GM03348 (cell line): ENCODE measurements around the gene SHC2.
"Not testable (repeated sequence)": the region's sequence is repeated elsewhere in the genome, so short reads cannot be mapped to it uniquely, and the experiment has no call there.

Experiments used
- DNase-seq: peaks from one replicate; pipeline ENCODE4 v3.0.0; 2012; ENCODE audit warnings: low spot score

The SHC2 gene

DNA sequence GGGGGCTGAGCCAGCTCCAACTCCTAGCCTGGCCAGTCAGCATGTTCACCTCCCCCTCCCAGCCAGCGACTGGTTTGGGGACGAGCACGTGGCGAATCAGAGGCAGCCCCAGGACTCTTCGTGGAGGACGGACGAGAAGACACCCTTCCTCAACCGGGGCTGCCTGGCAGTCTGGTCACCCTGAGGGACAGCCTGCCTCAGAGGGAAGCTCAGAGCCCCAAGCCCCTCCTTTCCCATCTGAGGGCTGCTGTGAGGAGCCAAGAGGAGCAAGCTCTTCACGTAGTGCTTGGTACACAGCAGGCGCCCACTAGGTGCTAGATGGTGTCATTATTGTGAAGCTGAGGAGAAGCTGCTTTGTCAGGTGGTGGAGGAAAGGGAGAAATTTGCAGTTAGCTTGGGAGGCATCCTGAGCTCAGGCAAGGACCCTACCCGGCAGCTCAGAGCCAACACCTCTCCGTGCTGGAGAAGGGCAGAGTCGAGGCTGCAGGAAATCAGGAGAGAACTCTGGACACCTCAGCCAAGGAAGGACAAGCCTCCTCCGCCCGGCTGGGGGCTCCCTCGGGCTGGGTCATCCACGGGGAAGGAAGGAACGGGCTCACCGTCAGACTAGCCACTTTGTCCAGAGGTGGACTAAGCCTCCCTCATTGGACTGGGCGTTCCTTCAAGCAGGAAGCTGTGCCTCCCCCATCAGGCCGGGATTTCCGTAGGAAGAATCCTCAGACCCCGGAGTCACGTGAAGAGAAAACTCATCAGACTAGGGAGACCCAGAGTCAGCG is 37.0 kb downstream of the SHC2 start:
- no peak for DNase-seq

DNA sequence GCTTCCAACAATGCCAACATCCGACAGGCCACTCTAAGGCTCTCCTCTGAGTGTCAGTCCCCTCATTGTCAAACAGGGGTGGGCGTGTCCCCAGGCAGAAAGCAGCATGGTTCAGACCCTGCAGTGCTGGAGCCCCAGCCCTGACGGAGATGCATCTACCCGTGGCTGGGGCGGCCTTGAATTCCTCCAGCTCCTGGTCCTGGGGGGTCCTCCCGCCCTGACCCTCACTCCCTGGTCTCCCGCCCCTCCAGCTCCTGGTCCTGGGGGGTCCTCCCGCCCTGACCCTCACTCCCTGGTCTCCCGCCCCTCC is 38.0 kb downstream of the SHC2 start:
- DNase-seq = not testable (repeated sequence)

DNA sequence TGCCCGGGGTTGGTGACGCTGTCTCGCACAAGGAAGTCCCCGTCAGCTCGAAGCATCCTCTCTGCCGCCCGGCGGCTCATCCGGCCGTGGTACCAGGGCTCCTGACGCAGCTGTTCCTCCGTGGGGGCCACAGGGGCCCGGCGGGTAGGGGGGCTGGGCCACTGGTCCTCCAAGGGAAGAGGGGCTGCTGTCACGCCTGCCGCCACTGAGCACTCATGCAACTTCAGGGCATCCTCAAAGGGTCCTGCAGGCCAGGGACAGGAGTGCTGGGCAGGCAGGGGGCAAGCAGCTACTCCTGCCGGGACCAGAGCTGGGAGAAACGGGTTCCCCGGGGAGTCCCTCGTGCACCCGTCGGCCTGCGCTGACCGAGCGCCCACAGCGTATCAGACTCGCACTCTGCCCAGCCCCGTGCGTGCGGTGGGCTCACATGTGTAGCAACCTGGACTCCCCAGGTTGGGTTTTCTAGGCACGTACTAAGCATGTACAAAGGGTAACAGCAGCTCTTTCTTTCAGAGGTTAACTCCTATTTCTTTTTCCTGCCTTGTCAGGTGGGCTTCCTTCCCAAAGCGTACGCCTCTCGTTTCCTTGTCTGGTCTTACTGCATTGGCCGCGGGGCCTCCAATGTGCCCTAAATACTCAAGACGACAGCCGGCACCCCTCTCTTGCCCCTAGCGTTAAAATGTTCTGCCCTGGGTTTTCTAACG is 38.5 kb downstream of the SHC2 start:
- DNase-seq = no peak

DNA sequence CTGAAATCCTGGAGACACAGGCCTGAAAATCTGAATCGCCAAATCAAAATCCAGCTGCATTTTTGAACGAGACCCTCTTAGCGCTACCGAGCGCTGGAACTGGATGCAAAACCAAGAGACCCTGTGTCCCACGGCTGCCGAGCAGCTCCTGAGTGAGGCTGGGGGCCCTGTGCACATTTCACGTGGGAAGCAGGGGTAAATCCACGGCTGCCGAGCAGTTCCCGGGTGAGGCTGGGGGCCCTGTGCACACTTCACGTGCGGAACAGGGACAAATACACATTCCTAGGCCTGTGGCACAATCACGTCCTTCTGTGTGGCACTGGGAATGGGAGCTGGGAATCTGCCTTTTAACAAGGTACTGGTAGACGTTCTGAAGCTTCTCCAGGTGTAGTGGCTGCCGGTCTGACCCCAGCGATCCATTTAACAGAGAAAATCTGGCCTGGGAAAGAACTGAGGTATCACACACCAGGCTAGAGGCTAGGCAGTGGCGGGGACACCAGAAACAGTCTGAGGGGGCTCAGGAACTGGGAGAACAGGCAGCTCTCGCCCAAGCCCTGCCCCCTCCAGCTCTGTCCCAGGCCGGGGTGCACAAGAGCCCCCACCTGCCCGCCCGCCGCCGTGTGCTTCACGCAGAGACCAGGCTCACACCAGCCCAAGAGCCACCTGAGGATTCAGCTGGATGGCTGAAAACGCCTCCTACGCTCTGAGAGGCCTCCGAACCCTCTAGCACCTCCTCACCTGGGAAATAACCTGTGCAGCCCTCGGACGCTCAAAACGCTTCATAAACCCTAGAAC is 40.9 kb downstream of the SHC2 start:
- no peak for DNase-seq

DNA sequence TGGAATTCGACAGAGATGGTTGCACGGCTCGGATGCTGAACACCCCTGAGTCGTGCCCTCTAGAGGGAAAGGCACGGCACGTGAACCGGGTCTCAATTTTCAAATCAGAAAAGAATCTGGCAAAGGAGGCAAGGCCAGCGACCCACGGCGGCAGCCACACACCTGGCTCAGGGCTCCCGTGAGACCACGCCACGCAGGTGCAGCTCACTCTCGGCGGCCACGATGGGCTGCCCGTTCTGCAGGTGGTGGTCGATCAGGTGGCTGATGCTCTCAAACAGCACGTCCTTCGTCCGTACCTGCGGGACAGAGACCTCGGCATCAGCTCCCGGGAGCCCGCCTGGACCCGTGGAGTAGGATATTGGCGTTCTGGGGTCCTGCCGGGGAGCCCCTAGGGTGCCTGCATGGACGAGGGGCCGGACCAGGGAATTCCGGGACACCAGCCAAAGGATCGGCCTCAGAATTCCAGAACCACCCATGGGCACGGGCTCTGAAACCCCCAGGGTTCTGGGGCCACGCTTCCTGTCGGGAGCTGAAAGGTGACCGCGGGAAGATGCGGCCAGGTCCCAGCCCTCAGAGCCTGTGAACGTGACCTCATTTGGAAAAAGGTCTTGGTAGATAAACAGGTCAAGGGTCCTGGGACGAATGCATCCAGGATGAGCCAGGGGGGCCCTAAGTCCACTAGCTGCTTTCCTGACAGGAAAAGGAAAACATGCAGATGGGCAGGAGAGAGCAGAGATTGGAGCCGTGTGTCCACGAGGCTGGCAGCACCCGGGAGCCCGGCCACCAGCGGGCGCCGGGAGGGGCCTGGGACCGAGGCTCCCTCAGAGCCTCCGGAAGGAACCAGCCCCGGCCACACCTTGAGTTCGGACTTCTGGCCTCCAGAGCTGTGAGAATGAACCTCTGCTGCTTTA is 41.8 kb downstream of the SHC2 start:
- no peak for DNase-seq

DNA sequence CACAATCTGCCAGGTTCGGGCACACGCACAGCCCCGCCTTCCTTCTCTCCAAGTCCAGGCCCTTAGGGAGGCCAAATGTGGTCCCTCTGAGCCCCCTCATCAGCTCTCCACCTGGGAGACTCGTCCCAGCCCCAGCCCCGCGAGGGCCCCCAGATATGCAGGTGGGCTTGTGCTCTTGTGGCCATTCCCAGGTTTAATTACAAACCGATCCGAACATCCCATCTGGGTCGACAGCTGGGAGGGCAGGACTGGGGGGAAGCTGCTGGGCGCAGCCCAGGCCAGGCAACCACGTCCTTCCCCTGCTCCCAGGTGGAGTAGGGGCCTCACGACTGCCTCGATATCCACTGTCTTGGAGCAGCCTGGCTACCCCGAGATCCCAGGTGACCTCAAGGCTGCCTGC is 44.4 kb downstream of the SHC2 start:
- no peak for DNase-seq

DNA sequence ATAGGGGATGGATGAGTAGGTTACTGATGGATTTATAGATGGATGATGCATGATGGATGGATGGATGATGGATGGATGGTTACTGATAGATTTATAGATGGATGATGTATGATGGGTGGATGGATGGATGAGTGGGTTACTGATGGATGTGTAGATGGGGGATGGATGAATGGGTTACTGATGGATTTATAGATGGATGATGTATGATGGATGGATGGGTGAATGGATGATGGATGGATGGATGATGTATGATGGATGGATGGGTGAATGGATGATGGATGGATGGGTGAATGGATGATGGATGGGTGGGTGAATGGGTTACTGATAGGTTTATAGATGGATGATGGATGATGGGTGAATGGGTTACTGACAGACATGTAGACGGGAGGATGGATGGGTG is 45.5 kb downstream of the SHC2 start:
- no peak for DNase-seq

DNA sequence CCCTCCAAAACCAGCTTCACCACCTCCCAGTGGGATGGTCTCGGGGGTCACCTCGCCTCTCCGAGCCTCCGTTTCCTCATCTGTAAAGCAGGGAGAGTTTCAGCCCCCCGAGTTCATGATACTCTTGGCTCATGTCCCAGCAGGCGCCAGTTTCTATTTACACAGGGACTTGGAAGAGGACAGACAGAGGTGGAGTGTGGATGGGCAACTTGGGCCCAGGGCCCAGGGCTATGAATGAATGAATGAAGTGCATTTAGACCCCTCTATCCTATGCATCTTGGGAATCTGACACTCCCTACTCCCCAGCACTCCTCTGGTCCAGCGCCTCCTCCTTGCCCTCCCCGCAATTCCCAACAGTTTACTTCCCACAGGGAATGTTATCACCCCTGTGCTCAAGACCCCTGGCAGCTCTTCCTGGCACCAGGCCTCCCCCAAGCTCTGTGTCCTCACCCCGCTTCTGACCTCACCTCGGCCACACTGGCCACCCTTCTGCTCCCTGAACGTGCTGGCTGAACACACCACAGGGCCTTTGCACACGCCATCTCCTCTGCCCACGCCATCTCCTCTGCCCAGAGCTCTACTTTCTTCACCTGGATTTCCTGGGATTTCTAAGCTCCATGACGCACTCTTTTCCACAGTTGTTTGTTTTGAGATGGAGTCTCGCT is 46.9 kb downstream of the SHC2 start:
- no peak for DNase-seq

DNA sequence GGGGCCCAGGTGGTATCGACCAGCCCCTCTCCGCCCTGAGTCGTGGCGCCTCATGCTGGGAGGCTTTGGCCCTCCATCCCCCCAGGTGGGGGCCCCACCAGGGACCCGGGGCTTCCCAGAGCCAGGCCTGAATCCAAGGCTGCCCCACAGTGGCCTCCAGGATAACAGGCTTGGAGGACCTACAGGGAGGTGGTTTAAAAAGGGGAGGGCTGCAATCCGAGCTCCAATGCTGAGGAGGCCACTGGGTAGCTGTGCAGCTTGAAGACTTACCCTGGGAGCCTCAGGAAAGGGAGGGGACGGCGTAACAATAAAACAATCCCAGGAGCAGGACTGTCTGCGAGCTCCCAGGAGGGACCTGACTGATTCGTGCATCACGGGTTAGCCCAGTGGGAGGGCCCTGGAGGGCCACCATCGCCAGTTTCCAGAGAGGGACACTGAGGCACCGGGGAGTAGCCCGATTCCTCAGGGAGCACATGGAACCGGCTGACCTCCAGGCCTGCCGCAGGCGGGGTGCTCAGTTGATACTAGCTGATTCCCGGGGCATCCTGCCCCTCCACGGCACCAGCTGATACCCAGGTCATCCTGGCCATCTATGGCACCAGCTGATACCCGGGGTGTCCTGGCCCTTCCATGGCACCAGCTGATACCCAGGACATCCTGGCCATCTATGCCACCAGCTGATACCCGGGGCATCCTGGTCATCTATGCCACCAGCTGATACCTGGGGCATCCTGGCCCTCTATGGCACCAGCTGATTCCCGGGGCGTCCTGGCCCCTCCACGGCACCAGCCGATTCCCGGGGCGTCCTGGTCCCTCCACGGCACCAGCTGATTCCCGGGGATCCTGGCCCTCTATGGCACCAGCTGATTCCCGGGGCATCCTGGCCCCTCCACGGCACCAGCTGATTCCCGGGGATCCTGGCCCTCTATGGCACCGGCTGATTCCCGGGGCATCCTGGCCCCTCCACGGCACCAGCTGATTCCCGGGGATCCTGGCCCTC is 48.2 kb downstream of the SHC2 start:
- no peak for DNase-seq

DNA sequence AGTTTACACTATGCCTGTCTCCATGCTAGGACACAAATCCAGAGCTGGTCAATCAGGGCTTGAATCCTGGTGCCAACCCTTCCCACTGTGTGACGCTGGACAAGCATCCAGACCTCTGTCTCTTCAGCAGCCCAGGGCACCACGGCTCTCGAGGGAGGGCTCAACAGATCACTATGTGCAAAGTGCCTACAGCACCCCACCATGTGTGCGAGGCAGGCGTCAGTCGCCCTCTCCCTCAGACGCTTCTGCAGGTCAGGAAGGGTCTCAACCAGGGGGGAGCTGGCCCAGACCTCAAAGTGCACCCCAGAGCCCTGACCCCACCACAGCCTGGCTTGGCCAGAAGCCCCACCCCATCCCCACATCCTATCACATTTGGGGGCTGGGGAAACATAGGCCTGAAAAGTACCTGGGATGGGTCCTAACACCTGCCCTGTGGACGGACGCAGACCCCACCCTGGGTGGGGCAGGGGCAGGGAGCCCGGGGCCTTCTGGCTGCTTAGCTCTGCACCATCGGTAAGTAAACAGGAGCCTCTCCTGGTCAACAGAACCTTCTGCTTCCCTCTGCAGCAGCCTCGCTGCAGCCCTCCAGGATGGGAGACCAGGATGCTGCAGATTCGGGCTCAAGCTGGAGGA is 49.0 kb downstream of the SHC2 start:
- DNase-seq = no peak

DNA sequence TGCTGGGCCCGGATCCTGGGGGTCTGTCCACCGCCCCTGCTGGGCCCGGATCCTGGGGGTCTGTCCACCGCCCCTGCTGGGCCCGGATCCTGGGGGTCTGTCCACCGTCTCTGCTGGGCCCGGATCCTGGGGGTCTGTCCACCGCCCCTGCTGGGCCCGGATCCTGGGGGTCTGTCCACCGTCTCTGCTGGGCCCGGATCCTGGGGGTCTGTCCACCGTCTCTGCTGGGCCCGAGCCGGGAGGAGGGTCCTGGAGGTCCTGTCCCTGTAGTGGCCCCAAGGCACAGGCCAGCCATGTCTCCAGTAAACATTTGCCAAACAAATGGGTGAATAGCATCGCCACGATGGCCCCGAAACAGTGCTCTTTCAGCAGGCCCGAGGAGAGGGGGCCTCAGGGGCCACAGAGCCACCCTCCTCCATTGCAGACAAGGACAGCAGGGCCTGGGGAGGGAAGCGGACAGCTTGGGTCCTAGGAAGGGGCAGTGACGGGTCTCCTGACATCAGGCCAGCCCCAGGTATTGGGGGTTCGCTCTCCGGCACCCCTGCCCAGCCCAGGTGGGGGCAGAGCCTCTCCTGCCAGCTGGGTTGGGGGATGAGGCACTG is 49.6 kb downstream of the SHC2 start:
- DNase-seq = not testable (repeated sequence)

DNA sequence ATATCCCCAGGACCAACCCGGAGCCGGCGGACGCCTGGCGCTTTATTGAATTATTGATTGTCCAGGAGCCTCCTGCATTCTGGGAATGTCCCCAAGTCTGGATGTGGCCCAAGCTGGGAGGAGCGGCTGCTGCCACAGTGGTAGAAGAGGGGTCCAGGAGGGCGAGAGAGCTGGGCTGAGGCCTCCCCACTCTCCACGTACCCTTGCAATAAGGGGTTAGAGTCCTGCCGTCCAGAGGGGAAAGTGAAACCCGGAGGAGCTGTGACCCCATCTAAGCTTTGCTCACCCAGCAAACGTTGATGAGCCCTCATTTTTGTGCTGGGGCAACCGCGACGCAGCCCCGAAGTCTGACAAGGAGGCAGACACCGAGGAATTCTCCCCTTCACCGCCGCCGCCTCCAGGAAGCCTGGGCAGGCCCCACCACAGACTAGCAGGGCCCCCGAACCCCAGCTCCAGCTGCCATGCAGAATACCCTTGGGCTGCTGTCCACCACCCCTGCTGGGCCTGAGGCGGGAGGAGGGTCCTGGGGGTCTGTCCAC is 50.5 kb downstream of the SHC2 start:
- no peak for DNase-seq

DNA sequence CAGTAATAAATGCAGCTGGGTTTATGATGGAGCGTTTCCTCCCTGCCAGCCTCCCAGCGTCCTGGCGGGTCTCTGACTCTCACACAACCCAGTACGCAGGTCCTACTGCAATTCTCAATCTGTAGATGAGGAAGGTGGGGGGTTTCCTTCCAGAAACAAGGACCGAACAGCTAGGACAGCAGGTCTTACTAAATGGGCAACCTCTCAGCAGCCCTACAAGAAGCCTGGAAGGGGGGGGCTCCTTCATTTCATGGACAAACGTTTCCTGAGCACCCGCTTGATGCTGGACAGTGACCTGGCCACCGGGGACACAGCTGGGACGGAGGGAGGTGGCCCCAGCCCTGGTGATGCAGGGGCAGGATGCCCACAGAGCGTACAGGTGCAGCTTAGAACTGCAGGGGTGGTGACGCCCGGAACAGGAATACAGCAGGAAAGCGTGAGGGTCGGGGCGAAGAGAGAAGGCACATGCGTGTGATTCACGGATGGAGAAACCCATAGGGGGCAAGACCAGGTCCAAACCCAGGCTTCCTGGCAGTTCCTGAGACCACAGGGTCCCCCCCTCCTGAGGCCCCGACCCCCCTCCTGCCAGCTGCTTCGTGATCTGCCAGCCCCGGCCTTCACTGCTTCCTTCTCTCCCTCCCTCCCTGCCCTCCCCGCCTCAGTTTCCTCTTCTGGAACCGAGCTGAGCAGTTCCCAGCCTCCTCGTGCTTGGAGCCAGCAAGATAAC is 51.2 kb downstream of the SHC2 start:
- no peak for DNase-seq

DNA sequence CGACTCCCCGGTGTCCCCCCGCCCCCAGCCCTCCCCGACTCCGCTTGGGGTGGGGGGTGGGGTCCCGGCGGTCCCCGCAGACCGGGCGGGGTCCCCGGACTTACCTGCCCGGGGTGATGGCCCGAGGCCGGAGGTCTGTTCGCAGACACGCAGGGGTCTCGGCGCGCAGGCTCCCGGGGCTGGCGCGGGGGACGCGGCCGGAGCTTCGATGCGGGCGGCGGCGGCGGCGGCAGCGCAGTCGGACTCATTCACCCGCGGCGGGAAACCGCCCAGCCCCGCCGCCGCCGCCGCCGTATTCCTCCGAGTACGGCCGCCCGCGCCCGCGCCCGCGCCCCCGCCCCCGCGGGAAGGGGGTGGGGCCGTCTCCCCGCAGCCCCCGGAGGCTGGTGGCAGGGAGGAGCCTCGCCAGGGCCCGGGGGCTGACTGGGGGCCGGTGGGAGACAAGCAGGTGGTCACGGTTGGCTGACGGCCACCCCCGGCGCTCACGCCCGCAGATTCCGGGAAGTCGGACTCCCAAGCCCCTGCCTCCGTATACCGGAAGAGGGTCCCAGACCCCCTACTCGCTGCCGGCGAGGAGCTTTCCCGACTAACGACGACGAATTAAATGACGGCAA is 51.8 kb downstream of the SHC2 start, which contains the start of gene C2CD4C:
Gene C2CD4C (minus strand): TSS at position 246 of the 614 bp plus-strand sequence. CDS start 786 bp downstream, outside the sequence.
- DNase-seq = peak; percentile 68

DNA sequence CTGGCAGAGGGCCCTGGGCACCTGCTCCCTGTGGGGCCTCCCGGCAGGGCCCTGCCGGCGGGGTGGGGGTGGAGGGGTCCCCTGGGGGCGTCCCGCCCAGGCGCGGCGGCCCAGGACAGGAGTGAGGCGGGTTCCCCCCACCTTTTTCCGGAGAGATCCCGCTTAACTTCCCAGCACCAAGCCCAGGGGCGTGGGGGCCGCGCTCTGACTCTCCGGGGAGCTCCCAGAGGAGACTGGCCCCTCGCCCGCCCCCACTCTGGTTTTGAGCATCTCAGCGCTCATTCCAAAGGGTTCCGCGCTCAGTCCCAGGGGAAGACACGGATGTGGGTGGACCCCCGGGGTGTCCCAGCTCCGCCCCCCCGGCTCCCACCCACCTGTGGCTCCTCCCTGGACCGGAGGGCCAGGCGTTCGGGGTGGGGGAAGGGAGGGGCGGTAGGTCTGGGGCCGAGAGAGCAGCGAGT is 52.4 kb downstream of the SHC2 start:
- DNase-seq = no peak

DNA sequence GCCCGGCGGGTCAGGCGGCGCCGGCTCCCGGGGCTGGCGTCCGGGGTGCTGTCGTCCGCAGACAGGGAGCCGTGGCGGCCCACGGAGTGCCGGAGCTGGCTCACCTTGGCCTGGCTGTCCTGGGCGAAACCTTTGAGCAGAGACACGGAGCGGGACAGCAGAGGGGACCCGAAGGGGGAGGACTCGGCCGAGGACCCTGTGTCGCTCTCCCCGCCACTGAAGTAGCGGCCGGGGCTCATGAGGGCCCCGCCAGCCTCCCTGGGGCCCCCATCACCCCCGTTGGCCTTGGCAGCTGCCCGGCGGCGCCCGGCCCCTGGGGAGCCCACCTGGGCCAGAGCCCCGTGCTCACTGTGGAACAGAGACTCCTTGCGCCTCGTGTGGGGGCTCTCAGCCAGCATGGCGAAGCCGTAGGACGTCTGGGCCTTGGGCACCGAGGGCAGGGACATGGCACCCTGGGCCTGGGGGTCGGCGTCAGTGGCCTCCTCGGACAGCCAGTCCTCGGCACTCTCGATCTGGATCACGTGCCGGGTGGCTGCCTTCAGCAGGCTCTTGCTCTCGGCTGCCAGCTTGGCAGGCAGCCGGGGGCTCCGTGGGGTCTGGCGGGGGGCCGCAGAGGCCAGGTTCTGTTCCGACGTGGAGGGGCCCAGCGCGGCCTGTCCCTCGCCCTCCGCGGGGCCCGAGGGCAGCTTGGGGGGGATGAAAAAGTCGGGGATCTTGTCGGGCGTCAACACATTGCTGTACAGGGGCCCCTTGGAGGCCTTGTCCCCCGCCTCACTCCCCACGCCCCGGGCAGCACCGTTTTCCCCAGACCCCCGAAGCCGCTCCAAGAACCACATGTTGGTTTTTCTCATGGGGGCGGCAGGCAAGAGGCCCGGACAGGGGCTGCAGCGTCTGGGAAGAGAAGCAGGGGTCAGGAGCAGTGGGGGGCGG is 53.1 kb downstream of the SHC2 start:
- DNase-seq = no peak
